Left ventricle myocardium inferior (tissue), 1 donor: Measurements from ENCODE around the gene METTL25B. TPM values are rescaled to one million over a fixed set of nuclear protein-coding genes. Genes with fewer than 3 reads are reported as not detected.

Source experiments
- DNase-seq: peaks from one replicate; pipeline ENCODE4 v3.0.0-alpha.2; 2020
- H3K27ac ChIP-seq: fragments of 200-600 bp; replicated peaks from 2 replicates; pipeline ENCODE4 v1.8.0; 2021
- H3K27me3 ChIP-seq: fragments of 200-600 bp; 2 replicates; pipeline ENCODE4 v1.8.0; 2021; ENCODE audit warnings: low read depth
- H3K36me3 ChIP-seq: fragments of 200-600 bp; 2 replicates; pipeline ENCODE4 v1.8.0; 2021
- H3K4me1 ChIP-seq: fragments of 200-600 bp; 2 replicates; pipeline ENCODE4 v1.8.0; 2021
- H3K4me3 ChIP-seq: fragments of 200-600 bp; 2 replicates; pipeline ENCODE4 v1.8.0; 2021; ENCODE audit warnings: mild to moderate bottlenecking, moderate library complexity
- H3K9me3 ChIP-seq: fragments of 200-600 bp; replicated peaks from 2 replicates; pipeline ENCODE4 v1.8.0; 2021
- intact Hi-C: fragments of 100-400 bp; cut with micrococcal nuclease; formaldehyde crosslinking; loops from one replicate; pipeline ENCODE4 v1.11.0; 2022
- total RNA-seq: library from RNA; stranded (reverse); fragmentation: NEBNext Ultra II Directional; extraction: Animal tissue kit (Norgen Biotek cat#: 25700); gene quantifications from one replicate; pipeline ENCODE4 v1.2.1, GENCODE V29; 2021
- TF ChIP-seq, protein P1 (sequence below): fragments of 200-600 bp; IDR thresholded peaks from 2 replicates; pipeline ENCODE4 v1.8.0; 2021; ENCODE audit warnings: antibody characterized with exemption, mild to moderate bottlenecking, borderline replicate concordance
- donor health status: DM: no; HTN: yes; CAD: no; lungs with severe emphysema.

The METTL25B gene
- total RNA-seq, 1 donor from 2014 or later = 18.1 TPM

DNA sequence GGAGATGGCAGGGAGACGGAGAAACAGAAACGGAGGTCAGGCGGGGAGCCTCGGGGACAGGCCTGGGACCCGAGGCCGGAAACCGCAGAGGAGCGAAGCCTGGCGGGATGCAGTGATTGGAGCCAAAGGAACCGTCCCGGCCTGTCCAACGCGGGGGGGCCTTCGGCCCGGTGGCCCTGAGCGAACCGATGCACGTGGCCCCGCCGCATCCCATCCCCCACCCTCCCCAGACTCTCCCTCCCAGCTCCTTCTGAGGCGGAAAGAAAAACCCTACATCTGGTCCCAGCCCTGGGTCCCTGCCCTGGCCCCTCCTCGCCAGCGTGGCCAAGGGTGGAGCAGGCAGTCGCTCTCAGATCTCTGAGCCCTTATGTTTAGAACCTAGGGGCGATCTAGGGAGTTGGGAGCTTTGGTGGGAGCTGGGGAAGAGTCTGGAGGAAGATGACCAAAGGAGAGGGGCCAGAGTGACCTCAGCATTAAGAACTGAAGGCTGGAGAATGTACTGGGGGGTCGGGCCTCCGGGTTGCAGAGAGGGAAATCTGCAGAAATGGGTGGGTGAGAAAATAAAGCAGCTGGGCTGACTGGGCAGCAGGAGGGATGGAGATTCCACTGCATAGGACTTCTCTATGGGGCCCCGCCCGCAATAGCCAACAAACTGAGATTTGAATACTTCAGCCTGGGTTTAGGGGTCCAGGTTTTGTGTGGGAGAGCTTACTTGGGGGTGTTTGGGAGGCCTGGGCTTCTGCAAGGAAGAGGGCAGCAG, 21.4 kb upstream of the METTL25B start:
- intact Hi-C loops = no loop called here
- Histone ChIP-seq H3K36me3 (no peaks in the 10 kb centered on the region), H3K4me3 (peak overlapping the region; percentile 66), H3K27me3 (peaks cover 50% of the 10 kb centered on the region), H3K9me3 (no peaks in the 10 kb centered on the region), H3K27ac (peak overlapping the region; percentile 73), H3K4me1 (peaks cover 42% of the 10 kb centered on the region)
- TF ChIP-seq, protein P1, sequence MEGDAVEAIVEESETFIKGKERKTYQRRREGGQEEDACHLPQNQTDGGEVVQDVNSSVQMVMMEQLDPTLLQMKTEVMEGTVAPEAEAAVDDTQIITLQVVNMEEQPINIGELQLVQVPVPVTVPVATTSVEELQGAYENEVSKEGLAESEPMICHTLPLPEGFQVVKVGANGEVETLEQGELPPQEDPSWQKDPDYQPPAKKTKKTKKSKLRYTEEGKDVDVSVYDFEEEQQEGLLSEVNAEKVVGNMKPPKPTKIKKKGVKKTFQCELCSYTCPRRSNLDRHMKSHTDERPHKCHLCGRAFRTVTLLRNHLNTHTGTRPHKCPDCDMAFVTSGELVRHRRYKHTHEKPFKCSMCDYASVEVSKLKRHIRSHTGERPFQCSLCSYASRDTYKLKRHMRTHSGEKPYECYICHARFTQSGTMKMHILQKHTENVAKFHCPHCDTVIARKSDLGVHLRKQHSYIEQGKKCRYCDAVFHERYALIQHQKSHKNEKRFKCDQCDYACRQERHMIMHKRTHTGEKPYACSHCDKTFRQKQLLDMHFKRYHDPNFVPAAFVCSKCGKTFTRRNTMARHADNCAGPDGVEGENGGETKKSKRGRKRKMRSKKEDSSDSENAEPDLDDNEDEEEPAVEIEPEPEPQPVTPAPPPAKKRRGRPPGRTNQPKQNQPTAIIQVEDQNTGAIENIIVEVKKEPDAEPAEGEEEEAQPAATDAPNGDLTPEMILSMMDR = no peak
- peak; percentile 74 for DNase-seq

DNA sequence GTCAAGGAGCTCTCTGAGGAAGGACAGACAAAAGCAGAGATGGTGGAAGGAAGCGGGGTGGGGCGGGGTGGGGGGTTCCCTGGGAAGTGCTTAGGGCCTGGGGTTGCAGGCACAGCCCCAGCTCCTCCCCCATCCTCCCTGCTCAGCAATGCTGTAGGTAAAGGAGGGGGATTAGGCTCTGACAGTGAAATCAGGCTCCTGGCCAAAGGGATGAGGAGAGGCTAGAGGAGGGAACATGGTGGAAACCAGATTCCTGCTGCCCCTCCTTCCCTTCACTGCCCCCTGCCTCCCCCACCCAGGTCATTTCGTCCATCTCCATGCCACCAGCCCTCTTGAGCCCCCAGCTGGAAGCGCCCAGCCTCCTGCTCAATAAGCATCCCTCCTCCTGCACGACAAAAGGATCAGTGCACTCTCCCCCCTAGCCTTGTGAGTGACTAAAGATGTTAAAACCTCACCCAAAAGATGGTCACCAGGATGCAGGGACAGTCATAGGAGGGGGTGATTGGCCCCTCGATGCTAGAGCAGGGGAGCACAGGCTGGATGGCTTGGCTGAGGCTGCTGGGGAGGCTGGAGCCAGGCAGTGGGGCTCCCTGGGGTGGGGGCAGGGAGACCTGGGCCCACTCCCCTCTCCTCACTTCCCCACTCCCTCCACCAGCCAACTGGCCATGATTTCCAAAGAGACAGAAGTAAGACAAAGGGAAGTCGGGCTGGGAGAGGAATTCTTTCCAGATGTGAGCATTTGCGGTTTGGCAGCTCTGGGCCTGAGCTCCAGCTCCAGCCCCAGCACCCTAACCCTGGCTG, 20.7 kb upstream of the METTL25B start:
- peaks cover 42% of the 10 kb centered on the region for H3K27me3 ChIP-seq
- H3K27ac ChIP-seq = peak overlapping the region; percentile 73
- no peak overlapping the region for H3K4me3 ChIP-seq
- no peak for DNase-seq
- H3K9me3 ChIP-seq = no peaks in the 10 kb centered on the region
- peaks cover 42% of the 10 kb centered on the region for H3K4me1 ChIP-seq
- TF ChIP-seq, protein P1 = no peak
- intact Hi-C loops = no loop called here
- H3K36me3 ChIP-seq = no peaks in the 10 kb centered on the region

DNA sequence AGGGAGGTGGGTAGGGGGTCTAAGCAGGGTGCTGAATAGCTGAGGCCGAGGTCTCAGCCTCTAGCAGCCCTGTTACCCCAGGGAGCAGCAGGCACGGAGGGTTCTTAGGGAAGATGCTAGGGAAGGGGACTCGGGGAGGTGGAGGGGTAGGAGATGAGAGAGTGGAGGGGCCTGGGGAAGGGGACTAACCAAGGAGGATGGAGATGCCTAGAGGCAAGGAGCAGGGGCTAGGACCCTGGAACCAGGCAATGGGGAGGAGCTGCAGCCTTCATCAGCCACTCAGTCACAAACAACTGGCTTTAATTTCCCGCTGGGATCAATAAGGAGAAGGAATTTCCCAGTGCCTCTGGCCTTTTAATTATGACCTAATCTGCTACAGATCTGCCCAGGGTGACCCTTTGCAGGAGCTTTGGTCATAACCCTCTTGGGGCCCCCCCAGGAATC, 20.0 kb upstream of the METTL25B start:
- H3K27ac ChIP-seq = peak overlapping the region; percentile 73
- no peak overlapping the region for H3K4me3 ChIP-seq
- intact Hi-C loops = no loop called here
- TF ChIP-seq, protein P1 = no peak
- peaks cover 42% of the 10 kb centered on the region for H3K4me1 ChIP-seq
- DNase-seq = no peak
- H3K9me3 ChIP-seq = no peaks in the 10 kb centered on the region
- peaks cover 36% of the 10 kb centered on the region for H3K27me3 ChIP-seq
- H3K36me3 ChIP-seq = no peaks in the 10 kb centered on the region

DNA sequence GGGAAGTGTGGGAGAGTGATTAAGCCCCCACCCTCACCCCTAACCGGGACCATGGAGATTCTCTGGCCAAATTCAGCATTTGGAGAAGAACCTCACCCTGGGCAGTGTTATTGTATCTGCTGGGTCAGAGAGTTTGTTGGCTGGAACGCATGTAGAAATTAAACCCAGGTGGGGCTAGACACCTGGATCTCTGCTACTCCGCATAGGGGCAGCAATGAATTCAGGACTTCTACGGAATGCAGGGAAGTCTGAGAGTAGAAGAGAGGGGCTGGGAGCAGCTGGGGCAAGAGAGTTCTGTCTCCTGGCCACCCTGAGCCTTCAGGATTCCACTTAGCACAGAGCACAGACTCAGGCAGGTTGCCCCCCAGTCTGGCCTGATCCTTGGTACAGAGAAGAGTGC, 19.2 kb upstream of the METTL25B start:
- Histone ChIP-seq H3K9me3 (no peaks in the 10 kb centered on the region), H3K4me3 (no peak overlapping the region), H3K36me3 (no peaks in the 10 kb centered on the region), H3K4me1 (peaks cover 42% of the 10 kb centered on the region), H3K27ac (peak overlapping the region; percentile 52), H3K27me3 (peaks cover 28% of the 10 kb centered on the region)
- TF ChIP-seq, protein P1 = no peak
- DNase-seq = no peak
- intact Hi-C loops = no loop called here

DNA sequence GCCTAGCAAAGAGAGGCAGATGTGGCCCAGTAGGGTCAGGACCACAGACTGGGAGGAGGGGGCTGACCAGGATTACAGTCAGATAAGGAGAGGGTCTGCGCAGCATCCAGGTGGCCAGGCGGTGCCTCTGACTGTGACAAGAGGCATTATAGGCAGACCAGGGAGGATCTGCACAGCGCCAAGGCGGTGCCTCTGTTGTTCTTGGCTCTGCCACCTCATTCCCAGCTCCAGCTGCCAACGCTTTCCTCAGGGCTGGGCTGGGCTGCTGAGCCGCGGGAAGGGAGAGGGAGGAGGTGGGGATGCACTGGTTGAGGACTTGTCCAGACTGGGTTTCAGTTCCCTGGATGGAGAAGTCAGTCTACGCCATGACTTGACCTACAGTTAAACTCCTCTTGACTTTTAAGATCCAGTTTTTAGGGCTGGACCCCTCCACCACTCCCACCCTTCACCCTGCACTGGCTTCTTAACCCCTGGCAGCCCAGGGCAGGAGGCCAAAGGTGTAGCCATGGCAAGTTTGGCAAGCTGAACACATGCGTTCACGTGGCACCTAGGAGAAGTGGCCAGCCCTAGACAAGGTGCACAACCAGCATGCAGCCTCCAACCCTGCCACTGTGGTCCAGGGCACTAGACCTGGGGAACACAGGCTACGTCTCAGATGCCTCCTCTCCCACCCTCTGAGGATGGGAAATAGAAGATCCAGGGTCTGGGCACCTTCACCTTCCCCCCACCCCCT, 18.3 kb upstream of the METTL25B start:
- peaks cover 35% of the 10 kb centered on the region for H3K4me1 ChIP-seq

More for the DNA sequence above, 18.3 kb upstream of the METTL25B start:
- H3K27me3 ChIP-seq = peaks cover 19% of the 10 kb centered on the region
- peak overlapping the region; percentile 52 for H3K27ac ChIP-seq
- no peaks in the 10 kb centered on the region for H3K9me3 ChIP-seq
- intact Hi-C loops = no loop called here
- no peak overlapping the region for H3K4me3 ChIP-seq
- H3K36me3 ChIP-seq = no peaks in the 10 kb centered on the region
- TF ChIP-seq, protein P1 = no peak
- peak; percentile 58 for DNase-seq
